ENCODE data around the gene AGO1. TPM values are rescaled to one million over a fixed set of nuclear protein-coding genes. Genes with fewer than 3 reads are reported as not detected.

The AGO1 gene
- total RNA-seq, 1 donor from 2014 or later: 50.7 TPM

DNA sequence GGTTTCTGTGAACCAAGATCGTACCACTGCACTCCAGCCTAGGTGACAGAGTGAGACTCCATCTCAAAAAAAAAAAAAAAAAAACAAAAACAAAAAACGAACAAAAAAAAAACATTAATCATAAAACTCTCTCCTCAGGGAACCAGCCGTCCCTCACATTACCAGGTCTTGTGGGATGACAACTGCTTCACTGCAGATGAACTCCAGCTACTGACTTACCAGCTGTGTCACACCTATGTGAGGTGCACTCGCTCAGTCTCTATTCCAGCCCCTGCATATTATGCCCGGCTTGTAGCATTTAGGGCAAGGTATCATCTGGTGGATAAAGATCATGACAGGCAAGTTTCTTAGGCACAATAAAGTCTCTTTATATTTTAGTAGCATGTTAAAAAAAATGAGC, 32.3 kb upstream of the AGO1 start:
- no peak for DNase-seq (ENCODE audit: low spot score in 2 of 2, unreplicated experiment in 2 of 2)
- Mint-ChIP-seq H3K27ac (peak overlapping the region; percentile 43), H3K36me3 (peaks cover 35% of the 10 kb centered on the region), H3K4me3 (no peak overlapping the region), H3K9me3 (no peaks in the 10 kb centered on the region), H3K4me1 (peaks cover 19% of the 10 kb centered on the region), H3K27me3 (ENCODE audit: low read depth) (no peaks in the 10 kb centered on the region)
- TF ChIP-seq CTCF (IDR thresholded peaks at IDR 0.05; ENCODE audit: unreplicated experiment): no peak

- Mint-ChIP-seq H3K36me3 (peaks cover 34% of the 10 kb centered on the region), H3K9me3 (no peaks in the 10 kb centered on the region), H3K4me1 (peaks cover 18% of the 10 kb centered on the region), H3K27me3 (ENCODE audit: low read depth) (no peaks in the 10 kb centered on the region), H3K27ac (peak overlapping the region; percentile 73), H3K4me3 (no peak overlapping the region)
- no peak for TF ChIP-seq CTCF (IDR thresholded peaks at IDR 0.05; ENCODE audit: unreplicated experiment)
- no peak for DNase-seq (ENCODE audit: low spot score in 2 of 2, unreplicated experiment in 2 of 2)
Measured at GRCh38 chr1:35851132-35851869, 31.7 kb upstream of the AGO1 start.

GRCh38 chr1:35852241-35852640, 30.8 kb upstream of the AGO1 start:
- Mint-ChIP-seq H3K27me3 (ENCODE audit: low read depth) (no peaks in the 10 kb centered on the region), H3K4me3 (no peak overlapping the region), H3K27ac (peak overlapping the region; percentile 73), H3K4me1 (peaks cover 18% of the 10 kb centered on the region), H3K9me3 (no peaks in the 10 kb centered on the region), H3K36me3 (peaks cover 32% of the 10 kb centered on the region)
- no peak for DNase-seq (ENCODE audit: low spot score in 2 of 2, unreplicated experiment in 2 of 2)
- TF ChIP-seq CTCF (IDR thresholded peaks at IDR 0.05; ENCODE audit: unreplicated experiment): no peak

DNA sequence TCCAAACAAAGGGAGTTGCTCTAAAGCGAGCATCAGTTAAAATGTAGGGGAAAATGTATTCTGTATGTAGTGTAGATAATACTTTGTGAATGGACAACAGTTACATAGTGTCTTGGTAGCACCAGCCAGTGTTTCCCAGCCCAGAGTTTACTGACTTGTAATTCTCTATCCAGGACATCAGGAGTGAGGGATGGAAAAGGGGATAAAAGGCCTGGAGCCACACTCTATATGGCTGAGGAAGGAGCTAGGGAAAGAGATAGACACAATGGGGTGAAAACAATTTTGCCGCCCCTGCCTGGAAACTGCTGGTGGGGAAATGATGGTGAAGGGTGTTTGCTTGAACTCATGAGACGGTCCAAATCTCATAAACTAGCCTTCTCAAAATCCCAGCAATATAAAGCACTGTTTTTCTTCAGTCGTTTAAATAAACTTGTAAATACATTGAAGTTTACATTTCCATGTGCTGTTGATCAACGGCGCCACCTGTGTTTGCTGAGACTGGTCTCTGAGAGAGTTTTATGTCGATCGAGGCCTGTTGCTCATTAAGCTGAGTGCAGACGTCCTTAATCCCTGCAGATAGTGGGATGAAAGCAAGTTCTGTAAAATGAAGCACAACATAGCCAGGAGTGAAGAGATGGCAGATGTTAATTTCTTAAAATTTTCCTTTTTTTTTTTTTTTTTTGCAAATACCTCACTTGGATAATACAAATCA, 27.9 kb upstream of the AGO1 start:
- no peak for TF ChIP-seq CTCF (IDR thresholded peaks at IDR 0.05; ENCODE audit: unreplicated experiment)
- H3K27me3 Mint-ChIP-seq (ENCODE audit: low read depth): no peaks in the 10 kb centered on the region
- no peak overlapping the region for H3K27ac Mint-ChIP-seq
- H3K4me1 Mint-ChIP-seq: peaks cover 13% of the 10 kb centered on the region
- no peak overlapping the region for H3K4me3 Mint-ChIP-seq
- H3K9me3 Mint-ChIP-seq: no peaks in the 10 kb centered on the region
- H3K36me3 Mint-ChIP-seq: peaks cover 28% of the 10 kb centered on the region
- no peak for DNase-seq (ENCODE audit: low spot score in 2 of 2, unreplicated experiment in 2 of 2)

DNA sequence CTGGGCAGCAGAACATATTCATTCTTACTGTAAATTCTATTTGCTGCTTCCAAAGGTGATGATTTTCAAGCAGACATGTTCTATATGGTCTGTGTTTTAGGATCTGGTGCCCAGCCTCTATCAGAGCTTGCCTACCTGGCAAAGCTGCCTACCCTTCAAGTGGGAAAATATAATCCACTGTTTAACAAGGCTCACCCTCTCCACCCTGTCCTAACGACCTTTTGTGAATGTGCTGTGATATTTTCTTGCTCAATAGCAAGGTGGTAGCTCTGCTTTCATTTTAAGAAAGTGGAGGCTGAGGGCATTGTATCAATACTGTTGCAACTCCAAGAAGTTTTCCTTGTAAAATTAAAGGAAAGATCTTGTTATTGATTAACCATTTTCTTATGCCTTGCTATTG, 26.0 kb upstream of the AGO1 start:
- Mint-ChIP-seq H3K9me3 (no peaks in the 10 kb centered on the region), H3K4me3 (no peak overlapping the region)

More for the DNA sequence above, 26.0 kb upstream of the AGO1 start:
- Mint-ChIP-seq H3K4me1 (peaks cover 3% of the 10 kb centered on the region), H3K36me3 (peaks cover 19% of the 10 kb centered on the region), H3K27ac (no peak overlapping the region), H3K27me3 (ENCODE audit: low read depth) (no peaks in the 10 kb centered on the region)
- no peak for DNase-seq (ENCODE audit: low spot score in 2 of 2, unreplicated experiment in 2 of 2)
- TF ChIP-seq CTCF (IDR thresholded peaks at IDR 0.05; ENCODE audit: unreplicated experiment): no peak
